ENCODE measurements around the gene COPS2.

DNA sequence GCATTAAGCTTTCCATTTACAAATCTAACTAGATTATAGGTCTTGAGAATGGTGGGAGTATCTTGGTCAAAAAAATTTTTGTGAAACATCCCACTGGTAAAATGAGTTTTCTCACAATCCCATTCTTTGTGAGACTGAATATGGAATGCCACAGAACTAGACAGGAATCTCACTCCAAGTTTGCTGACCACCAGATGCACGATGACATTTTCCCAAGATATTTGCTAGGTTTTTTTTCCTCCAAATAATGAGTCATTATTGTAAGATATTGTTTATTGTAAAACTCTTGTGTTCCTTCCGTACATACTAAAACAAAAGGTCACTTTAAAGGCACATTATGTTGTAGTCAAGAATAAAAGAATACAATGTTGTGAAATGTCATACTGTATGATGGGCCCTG, 53.9 kb downstream of the COPS2 start:
- TF ChIP-seq, protein P1, sequence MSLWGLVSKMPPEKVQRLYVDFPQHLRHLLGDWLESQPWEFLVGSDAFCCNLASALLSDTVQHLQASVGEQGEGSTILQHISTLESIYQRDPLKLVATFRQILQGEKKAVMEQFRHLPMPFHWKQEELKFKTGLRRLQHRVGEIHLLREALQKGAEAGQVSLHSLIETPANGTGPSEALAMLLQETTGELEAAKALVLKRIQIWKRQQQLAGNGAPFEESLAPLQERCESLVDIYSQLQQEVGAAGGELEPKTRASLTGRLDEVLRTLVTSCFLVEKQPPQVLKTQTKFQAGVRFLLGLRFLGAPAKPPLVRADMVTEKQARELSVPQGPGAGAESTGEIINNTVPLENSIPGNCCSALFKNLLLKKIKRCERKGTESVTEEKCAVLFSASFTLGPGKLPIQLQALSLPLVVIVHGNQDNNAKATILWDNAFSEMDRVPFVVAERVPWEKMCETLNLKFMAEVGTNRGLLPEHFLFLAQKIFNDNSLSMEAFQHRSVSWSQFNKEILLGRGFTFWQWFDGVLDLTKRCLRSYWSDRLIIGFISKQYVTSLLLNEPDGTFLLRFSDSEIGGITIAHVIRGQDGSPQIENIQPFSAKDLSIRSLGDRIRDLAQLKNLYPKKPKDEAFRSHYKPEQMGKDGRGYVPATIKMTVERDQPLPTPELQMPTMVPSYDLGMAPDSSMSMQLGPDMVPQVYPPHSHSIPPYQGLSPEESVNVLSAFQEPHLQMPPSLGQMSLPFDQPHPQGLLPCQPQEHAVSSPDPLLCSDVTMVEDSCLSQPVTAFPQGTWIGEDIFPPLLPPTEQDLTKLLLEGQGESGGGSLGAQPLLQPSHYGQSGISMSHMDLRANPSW (CRISPR knock-in tag; conservative IDR thresholded peaks at IDR 0.05; ENCODE audit: low read depth), result no peak
- TF ChIP-seq, protein P2, sequence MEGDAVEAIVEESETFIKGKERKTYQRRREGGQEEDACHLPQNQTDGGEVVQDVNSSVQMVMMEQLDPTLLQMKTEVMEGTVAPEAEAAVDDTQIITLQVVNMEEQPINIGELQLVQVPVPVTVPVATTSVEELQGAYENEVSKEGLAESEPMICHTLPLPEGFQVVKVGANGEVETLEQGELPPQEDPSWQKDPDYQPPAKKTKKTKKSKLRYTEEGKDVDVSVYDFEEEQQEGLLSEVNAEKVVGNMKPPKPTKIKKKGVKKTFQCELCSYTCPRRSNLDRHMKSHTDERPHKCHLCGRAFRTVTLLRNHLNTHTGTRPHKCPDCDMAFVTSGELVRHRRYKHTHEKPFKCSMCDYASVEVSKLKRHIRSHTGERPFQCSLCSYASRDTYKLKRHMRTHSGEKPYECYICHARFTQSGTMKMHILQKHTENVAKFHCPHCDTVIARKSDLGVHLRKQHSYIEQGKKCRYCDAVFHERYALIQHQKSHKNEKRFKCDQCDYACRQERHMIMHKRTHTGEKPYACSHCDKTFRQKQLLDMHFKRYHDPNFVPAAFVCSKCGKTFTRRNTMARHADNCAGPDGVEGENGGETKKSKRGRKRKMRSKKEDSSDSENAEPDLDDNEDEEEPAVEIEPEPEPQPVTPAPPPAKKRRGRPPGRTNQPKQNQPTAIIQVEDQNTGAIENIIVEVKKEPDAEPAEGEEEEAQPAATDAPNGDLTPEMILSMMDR (IDR thresholded peaks at IDR 0.05), result no peak
- TF ChIP-seq, protein P3, sequence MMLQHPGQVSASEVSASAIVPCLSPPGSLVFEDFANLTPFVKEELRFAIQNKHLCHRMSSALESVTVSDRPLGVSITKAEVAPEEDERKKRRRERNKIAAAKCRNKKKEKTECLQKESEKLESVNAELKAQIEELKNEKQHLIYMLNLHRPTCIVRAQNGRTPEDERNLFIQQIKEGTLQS (CRISPR knock-in tag; conservative IDR thresholded peaks at IDR 0.05), result no peak
- TF ChIP-seq MXD4 (CRISPR knock-in tag; IDR thresholded peaks at IDR 0.05; ENCODE audit: borderline replicate concordance) (no peak), ELF4 (CRISPR knock-in tag; IDR thresholded peaks at IDR 0.05; ENCODE audit: low read depth) (no peak), NFE2L1 (CRISPR knock-in tag; IDR thresholded peaks at IDR 0.05) (no peak), JUN (CRISPR knock-in tag; IDR thresholded peaks at IDR 0.05) (no peak), ZBTB21 (CRISPR knock-in tag; IDR thresholded peaks at IDR 0.05; ENCODE audit: borderline replicate concordance) (no peak), CREB1 (CRISPR knock-in tag; IDR thresholded peaks at IDR 0.05) (no peak), SP1 (CRISPR knock-in tag; conservative IDR thresholded peaks at IDR 0.05) (no peak)
- TF ChIP-seq, protein P4, sequence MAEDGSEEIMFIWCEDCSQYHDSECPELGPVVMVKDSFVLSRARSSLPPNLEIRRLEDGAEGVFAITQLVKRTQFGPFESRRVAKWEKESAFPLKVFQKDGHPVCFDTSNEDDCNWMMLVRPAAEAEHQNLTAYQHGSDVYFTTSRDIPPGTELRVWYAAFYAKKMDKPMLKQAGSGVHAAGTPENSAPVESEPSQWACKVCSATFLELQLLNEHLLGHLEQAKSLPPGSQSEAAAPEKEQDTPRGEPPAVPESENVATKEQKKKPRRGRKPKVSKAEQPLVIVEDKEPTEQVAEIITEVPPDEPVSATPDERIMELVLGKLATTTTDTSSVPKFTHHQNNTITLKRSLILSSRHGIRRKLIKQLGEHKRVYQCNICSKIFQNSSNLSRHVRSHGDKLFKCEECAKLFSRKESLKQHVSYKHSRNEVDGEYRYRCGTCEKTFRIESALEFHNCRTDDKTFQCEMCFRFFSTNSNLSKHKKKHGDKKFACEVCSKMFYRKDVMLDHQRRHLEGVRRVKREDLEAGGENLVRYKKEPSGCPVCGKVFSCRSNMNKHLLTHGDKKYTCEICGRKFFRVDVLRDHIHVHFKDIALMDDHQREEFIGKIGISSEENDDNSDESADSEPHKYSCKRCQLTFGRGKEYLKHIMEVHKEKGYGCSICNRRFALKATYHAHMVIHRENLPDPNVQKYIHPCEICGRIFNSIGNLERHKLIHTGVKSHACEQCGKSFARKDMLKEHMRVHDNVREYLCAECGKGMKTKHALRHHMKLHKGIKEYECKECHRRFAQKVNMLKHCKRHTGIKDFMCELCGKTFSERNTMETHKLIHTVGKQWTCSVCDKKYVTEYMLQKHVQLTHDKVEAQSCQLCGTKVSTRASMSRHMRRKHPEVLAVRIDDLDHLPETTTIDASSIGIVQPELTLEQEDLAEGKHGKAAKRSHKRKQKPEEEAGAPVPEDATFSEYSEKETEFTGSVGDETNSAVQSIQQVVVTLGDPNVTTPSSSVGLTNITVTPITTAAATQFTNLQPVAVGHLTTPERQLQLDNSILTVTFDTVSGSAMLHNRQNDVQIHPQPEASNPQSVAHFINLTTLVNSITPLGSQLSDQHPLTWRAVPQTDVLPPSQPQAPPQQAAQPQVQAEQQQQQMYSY (CRISPR knock-in tag; IDR thresholded peaks at IDR 0.05), result no peak
- TF ChIP-seq, protein P5, sequence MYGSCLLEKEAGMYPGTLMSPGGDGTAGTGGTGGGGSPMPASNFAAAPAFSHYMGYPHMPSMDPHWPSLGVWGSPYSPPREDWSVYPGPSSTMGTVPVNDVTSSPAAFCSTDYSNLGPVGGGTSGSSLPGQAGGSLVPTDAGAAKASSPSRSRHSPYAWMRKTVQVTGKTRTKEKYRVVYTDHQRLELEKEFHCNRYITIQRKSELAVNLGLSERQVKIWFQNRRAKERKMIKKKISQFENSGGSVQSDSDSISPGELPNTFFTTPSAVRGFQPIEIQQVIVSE (CRISPR knock-in tag; IDR thresholded peaks at IDR 0.05; ENCODE audit: borderline replicate concordance), result no peak
- TF ChIP-seq, protein P6, sequence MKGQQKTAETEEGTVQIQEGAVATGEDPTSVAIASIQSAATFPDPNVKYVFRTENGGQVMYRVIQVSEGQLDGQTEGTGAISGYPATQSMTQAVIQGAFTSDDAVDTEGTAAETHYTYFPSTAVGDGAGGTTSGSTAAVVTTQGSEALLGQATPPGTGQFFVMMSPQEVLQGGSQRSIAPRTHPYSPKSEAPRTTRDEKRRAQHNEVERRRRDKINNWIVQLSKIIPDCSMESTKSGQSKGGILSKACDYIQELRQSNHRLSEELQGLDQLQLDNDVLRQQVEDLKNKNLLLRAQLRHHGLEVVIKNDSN (CRISPR knock-in tag; IDR thresholded peaks at IDR 0.05), result no peak
